Hepatocyte (in vitro differentiated cells): ENCODE data around the gene ST3GAL4. TPM values are rescaled to one million over a fixed set of nuclear protein-coding genes. Genes with fewer than 3 reads are reported as not detected.
A peak's percentile ranks its signal among the peaks of the same experiment; 100 is the strongest.

ENCODE experiments used
- DNase-seq: peaks from one replicate; pipeline ENCODE4 v3.0.0-alpha.2; 2016; ENCODE audit warnings: low spot score
- H2AFZ ChIP-seq: fragments of 200-600 bp; sonication (generic); 2 replicates; pipeline ENCODE4 v1.6.0; 2016; ENCODE audit warnings: antibody characterized with exemption, mild to moderate bottlenecking
- H3K27ac ChIP-seq: fragments of 200-600 bp; sonication (generic); 2 replicates; pipeline ENCODE4 v1.5.1; 2016; ENCODE audit warnings: mild to moderate bottlenecking
- H3K27me3 ChIP-seq: fragments of 200-600 bp; sonication (generic); 2 replicates; pipeline ENCODE4 v1.6.1; 2016
- H3K36me3 ChIP-seq: fragments of 200-600 bp; sonication (generic); replicated peaks from 2 replicates; pipeline ENCODE4 v1.5.1; 2016; ENCODE audit warnings: low read depth; ENCODE audit not compliant: insufficient read depth
- H3K4me1 ChIP-seq: fragments of 200-600 bp; sonication (generic); 2 replicates; pipeline ENCODE4 v1.5.1; 2016; ENCODE audit warnings: mild to moderate bottlenecking, moderate library complexity; ENCODE audit not compliant: insufficient read depth
- H3K4me2 ChIP-seq: fragments of 200-600 bp; sonication (generic); 2 replicates; pipeline ENCODE4 v1.6.0; 2016
- H3K4me3 ChIP-seq: fragments of 200-600 bp; sonication (generic); 2 replicates; pipeline ENCODE4 v1.5.1; 2016; ENCODE audit warnings: mild to moderate bottlenecking
- H3K79me2 ChIP-seq: fragments of 200-600 bp; sonication (generic); 2 replicates; pipeline ENCODE4 v1.6.0; 2017; ENCODE audit warnings: mild to moderate bottlenecking
- H3K9me2 ChIP-seq: fragments of 200-600 bp; sonication (generic); replicated peaks from 2 replicates; pipeline ENCODE4 v1.6.0; 2017; ENCODE audit warnings: mild to moderate bottlenecking; ENCODE audit not compliant: insufficient read depth
- H3K9me3 ChIP-seq: fragments of 200-600 bp; sonication (generic); 2 replicates; pipeline ENCODE4 v1.5.1; 2016; ENCODE audit warnings: low read depth, mild to moderate bottlenecking
- H4K20me1 ChIP-seq: fragments of 200-600 bp; sonication (generic); 2 replicates; pipeline ENCODE4 v1.6.0; 2016; ENCODE audit warnings: mild to moderate bottlenecking; ENCODE audit not compliant: insufficient read depth, poor library complexity, severe bottlenecking
- CTCF ChIP-seq: fragments of 200-600 bp; sonication (generic); IDR thresholded peaks from 2 replicates; pipeline ENCODE4 v1.5.1; 2016; ENCODE audit warnings: antibody characterized with exemption, mild to moderate bottlenecking; ENCODE audit not compliant: poor library complexity
- EZH2 ChIP-seq: fragments of 200-600 bp; sonication (generic); IDR thresholded peaks from 2 replicates; pipeline ENCODE4 v1.6.1; 2016; ENCODE audit warnings: antibody characterized with exemption, mild to moderate bottlenecking, borderline replicate concordance
- EZH2phosphoT487 ChIP-seq: fragments of 200-600 bp; sonication (generic); IDR thresholded peaks from one replicate; pipeline ENCODE4 v1.6.1; 2018; ENCODE audit warnings: antibody characterized with exemption, mild to moderate bottlenecking, low read depth, moderate library complexity; ENCODE audit not compliant: unreplicated experiment, severe bottlenecking
- WGBS: methylation state at CpG from one replicate; pipeline ENCODE4 v1.1.6; 2016; ENCODE audit warnings: low lambda C conversion rate; ENCODE audit errors: missing lambda C conversion rate; 5-methylcytosine and 5-hydroxymethylcytosine counted together
- polyA plus RNA-seq: library from polyadenylated mRNA; unstranded; fragments of >200 nt; fragmentation: Nextera tagmentation; extraction: Ambion mirVana; gene quantifications from 2 replicates; pipeline ENCODE4 v1.2.1, GENCODE V29; 2016
- total RNA-seq: library from RNA; depleted of rRNA; stranded (reverse); fragments of >200 nt; gene quantifications from 2 replicates; pipeline ENCODE4 v1.2.3, GENCODE V29; 2014

ST3GAL4 gene
- total and polyA plus RNA-seq, 2 experiments from 2014 or later, result 31.0 to 31.5 TPM

- no peak overlapping the region for H2AFZ ChIP-seq
- no peaks in the 10 kb centered on the region for H3K9me2 ChIP-seq
- H3K79me2 ChIP-seq, result no peaks in the 10 kb centered on the region
- no peaks in the 10 kb centered on the region for H3K9me3 ChIP-seq
- no peak for DNase-seq
- no peak overlapping the region for H3K27ac ChIP-seq
- no peaks in the 10 kb centered on the region for H4K20me1 ChIP-seq
- no peak for TF ChIP-seq EZH2
- TF ChIP-seq CTCF, result peak; percentile 12
- no peak for TF ChIP-seq EZH2phosphoT487
- H3K36me3 ChIP-seq, result no peaks in the 10 kb centered on the region
- no peak overlapping the region for H3K4me2 ChIP-seq
- H3K27me3 ChIP-seq, result no peaks in the 10 kb centered on the region
- 89% methylated on average over 6 of the region's 6 CpGs for WGBS
- H3K4me1 ChIP-seq, result peaks cover 22% of the 10 kb centered on the region
- H3K4me3 ChIP-seq, result no peak overlapping the region
Observed at GRCh38 chr11:126411971-126412381, 56.5 kb downstream of the ST3GAL4 start.

- H3K27me3 ChIP-seq, result no peaks in the 10 kb centered on the region
- peaks cover 22% of the 10 kb centered on the region for H3K4me1 ChIP-seq
- H3K36me3 ChIP-seq, result no peaks in the 10 kb centered on the region
- no peak overlapping the region for H2AFZ ChIP-seq
- no peaks in the 10 kb centered on the region for H3K9me2 ChIP-seq
- no peak overlapping the region for H3K4me3 ChIP-seq
- H3K79me2 ChIP-seq, result no peaks in the 10 kb centered on the region
- H3K9me3 ChIP-seq, result no peaks in the 10 kb centered on the region
- WGBS, result 98% methylated on average over 11 of the region's 11 CpGs
- H3K27ac ChIP-seq, result no peak overlapping the region
- no peak overlapping the region for H3K4me2 ChIP-seq
- H4K20me1 ChIP-seq, result no peaks in the 10 kb centered on the region
- DNase-seq, result no peak
- TF ChIP-seq EZH2phosphoT487 (no peak), CTCF (no peak), EZH2 (no peak)
Observed at GRCh38 chr11:126413426-126413825, 57.9 kb downstream of the ST3GAL4 start.

- H3K9me3 ChIP-seq, result no peaks in the 10 kb centered on the region
- H4K20me1 ChIP-seq, result no peaks in the 10 kb centered on the region
- peaks cover 22% of the 10 kb centered on the region for H3K4me1 ChIP-seq
- WGBS, result 94% methylated on average over 9 of the region's 9 CpGs
- H3K79me2 ChIP-seq, result no peaks in the 10 kb centered on the region
- TF ChIP-seq CTCF (no peak), EZH2 (no peak), EZH2phosphoT487 (no peak)
- no peaks in the 10 kb centered on the region for H3K9me2 ChIP-seq
- no peaks in the 10 kb centered on the region for H3K36me3 ChIP-seq
- H3K27me3 ChIP-seq, result no peaks in the 10 kb centered on the region
- no peak overlapping the region for H3K4me3 ChIP-seq
- peak overlapping the region; percentile 91 for H3K27ac ChIP-seq
- DNase-seq, result no peak
- no peak overlapping the region for H2AFZ ChIP-seq
- H3K4me2 ChIP-seq, result no peak overlapping the region
Observed at GRCh38 chr11:126413843-126414405, 58.4 kb downstream of the ST3GAL4 start.

- Histone ChIP-seq H3K79me2 (no peaks in the 10 kb centered on the region), H3K4me3 (no peak overlapping the region), H3K27ac (peak overlapping the region; percentile 91), H3K36me3 (no peaks in the 10 kb centered on the region), H3K9me2 (no peaks in the 10 kb centered on the region), H2AFZ (no peak overlapping the region), H3K9me3 (no peaks in the 10 kb centered on the region), H4K20me1 (no peaks in the 10 kb centered on the region), H3K4me1 (peaks cover 22% of the 10 kb centered on the region), H3K27me3 (no peaks in the 10 kb centered on the region), H3K4me2 (no peak overlapping the region)
- TF ChIP-seq EZH2phosphoT487 (no peak), CTCF (no peak), EZH2 (no peak)
- WGBS, result 88% methylated on average over 5 of the region's 5 CpGs
- no peak for DNase-seq
Observed at GRCh38 chr11:126414615-126415014, 59.1 kb downstream of the ST3GAL4 start.
